GM12891 (cell line): ENCODE measurements around the gene PTPN3.

ENCODE experiments used
- POLR2AphosphoS5 ChIP-seq: IDR thresholded peaks from 2 replicates; pipeline ENCODE4 v1.6.1; 2011; ENCODE audit warnings: low read depth, low read length, control low read depth
- POU2F2 ChIP-seq: IDR thresholded peaks from 2 replicates; pipeline ENCODE4 v1.6.1; 2011; ENCODE audit warnings: low read depth, mild to moderate bottlenecking, control low read depth, low read length, moderate library complexity

DNA sequence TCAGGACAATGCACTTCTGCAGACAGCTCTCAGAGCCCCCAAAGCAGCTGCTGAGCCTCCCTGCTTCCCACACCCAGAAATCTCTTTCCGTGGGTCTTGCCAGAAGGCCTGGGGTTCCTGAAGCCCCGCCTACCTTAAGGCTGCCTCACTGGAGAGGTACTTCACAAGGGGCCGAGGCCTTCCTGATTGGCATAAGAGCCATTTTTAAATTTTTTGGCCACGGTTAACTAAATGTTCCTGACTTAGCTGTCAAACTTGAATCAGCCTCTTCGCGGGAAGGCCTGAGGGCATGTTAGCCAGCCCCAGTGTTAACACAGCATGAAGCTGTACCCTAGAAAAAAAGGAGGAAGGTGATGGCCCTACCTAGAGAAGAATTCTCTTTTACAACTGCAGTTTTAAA is 156.5 kb downstream of the PTPN3 start:
- no peak for TF ChIP-seq POLR2AphosphoS5
- TF ChIP-seq POU2F2, result no peak
